ENCODE results near the gene GAREM1.

GAREM1 gene

DNA sequence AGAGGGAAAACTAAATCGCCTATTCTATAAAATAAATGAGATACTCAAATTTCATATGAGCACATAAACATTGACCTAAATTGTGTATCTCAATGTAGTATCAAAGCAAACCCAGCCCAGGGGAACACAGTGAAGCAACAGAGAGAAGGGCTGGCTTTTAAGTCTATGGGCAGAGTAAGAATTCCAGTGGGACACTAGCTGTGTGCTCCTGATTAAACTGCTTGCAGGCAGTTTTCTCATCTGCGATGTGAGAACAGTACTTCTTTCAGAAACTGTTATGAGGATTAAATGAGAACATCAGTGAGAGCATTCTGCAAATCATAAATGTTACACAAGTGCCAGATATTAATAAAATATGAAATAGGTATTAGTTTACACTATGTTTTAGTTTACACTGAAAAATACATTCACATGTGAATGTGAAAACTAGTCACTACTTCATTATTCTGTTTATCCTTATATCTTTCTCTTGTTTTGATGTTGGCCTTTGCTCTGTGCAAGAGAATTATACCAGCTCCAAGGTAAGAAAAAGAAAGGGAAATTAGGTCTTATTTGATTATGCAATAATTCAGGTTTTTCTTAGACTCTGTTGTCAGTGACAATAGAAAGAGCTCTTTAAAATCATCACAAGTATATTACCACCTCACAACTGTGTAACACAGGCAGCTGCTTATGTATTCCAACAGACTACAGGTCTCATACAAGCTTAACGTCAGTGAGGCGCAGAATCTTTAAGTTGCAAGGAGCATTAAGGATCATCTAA lies 47.5 kb downstream of the GAREM1 start:
- H2AFZ ChIP-seq (ENCODE audit: low read depth, low read length), result no peak overlapping the region
- no peaks in the 10 kb centered on the region for H3K4me1 ChIP-seq (ENCODE audit: insufficient read depth, low read length)
- no peaks in the 10 kb centered on the region for H4K20me1 ChIP-seq (ENCODE audit: insufficient read depth, low read length)
- DNase-seq (no peak), ATAC-seq (ENCODE audit: insufficient read depth, low read depth) (no peak)
- no peak overlapping the region for H3K9ac ChIP-seq (ENCODE audit: low read depth, low read length)
- no peak overlapping the region for H3K4me3 ChIP-seq (ENCODE audit: low read depth in 1 of 2, low read length in 2 of 2)
- no peaks in the 10 kb centered on the region for H3K79me2 ChIP-seq (ENCODE audit: insufficient read depth, low read length)
- H3K4me2 ChIP-seq (ENCODE audit: insufficient read depth, low read length), result no peak overlapping the region
- H3K27ac ChIP-seq (ENCODE audit: low read length), result no peak overlapping the region
- no peaks in the 10 kb centered on the region for H3K9me3 ChIP-seq (ENCODE audit: insufficient read depth, low read length, severe bottlenecking)
- TF ChIP-seq EZH2 (IDR thresholded peaks at IDR 0.05; ENCODE audit: borderline replicate concordance, low read depth, low read length, severe bottlenecking) (no peak), CTCF (IDR thresholded peaks at IDR 0.05; ENCODE audit: borderline replicate concordance, extremely low read depth, low read length, poor library complexity, severe bottlenecking) (no peak)
- H3K36me3 ChIP-seq (ENCODE audit: insufficient read depth, low read length), result no peaks in the 10 kb centered on the region
- H3K27me3 ChIP-seq (ENCODE audit: insufficient read depth, low read length, poor library complexity), result peaks cover 3% of the 10 kb centered on the region

- no peaks in the 10 kb centered on the region for H3K4me1 ChIP-seq (ENCODE audit: insufficient read depth, low read length)
- H4K20me1 ChIP-seq (ENCODE audit: insufficient read depth, low read length), result no peaks in the 10 kb centered on the region
- no peaks in the 10 kb centered on the region for H3K9me3 ChIP-seq (ENCODE audit: insufficient read depth, low read length, severe bottlenecking)
- H3K4me2 ChIP-seq (ENCODE audit: insufficient read depth, low read length), result no peak overlapping the region
- H3K4me3 ChIP-seq (ENCODE audit: low read depth in 1 of 2, low read length in 2 of 2), result no peak overlapping the region
- H2AFZ ChIP-seq (ENCODE audit: low read depth, low read length), result no peak overlapping the region
- no peak overlapping the region for H3K9ac ChIP-seq (ENCODE audit: low read depth, low read length)
- TF ChIP-seq CTCF (IDR thresholded peaks at IDR 0.05; ENCODE audit: borderline replicate concordance, extremely low read depth, low read length, poor library complexity, severe bottlenecking) (no peak), EZH2 (IDR thresholded peaks at IDR 0.05; ENCODE audit: borderline replicate concordance, low read depth, low read length, severe bottlenecking) (no peak)
- H3K27me3 ChIP-seq (ENCODE audit: insufficient read depth, low read length, poor library complexity), result peaks cover 3% of the 10 kb centered on the region
- H3K36me3 ChIP-seq (ENCODE audit: insufficient read depth, low read length), result no peaks in the 10 kb centered on the region
- no peak for ATAC-seq (ENCODE audit: insufficient read depth, low read depth)
- no peak overlapping the region for H3K27ac ChIP-seq (ENCODE audit: low read length)
- no peak for DNase-seq
- H3K79me2 ChIP-seq (ENCODE audit: insufficient read depth, low read length), result no peaks in the 10 kb centered on the region
Measured at GRCh38 chr18:32422201-32422600, 48.5 kb downstream of the GAREM1 start.

GRCh38 chr18:32420084-32420750 lies 50.5 kb downstream of the GAREM1 start:
- no peak overlapping the region for H3K9ac ChIP-seq (ENCODE audit: low read depth, low read length)
- no peaks in the 10 kb centered on the region for H3K4me1 ChIP-seq (ENCODE audit: insufficient read depth, low read length)
- TF ChIP-seq EZH2 (IDR thresholded peaks at IDR 0.05; ENCODE audit: borderline replicate concordance, low read depth, low read length, severe bottlenecking) (no peak), CTCF (IDR thresholded peaks at IDR 0.05; ENCODE audit: borderline replicate concordance, extremely low read depth, low read length, poor library complexity, severe bottlenecking) (no peak)
- H3K79me2 ChIP-seq (ENCODE audit: insufficient read depth, low read length), result no peaks in the 10 kb centered on the region
- no peak overlapping the region for H3K4me3 ChIP-seq (ENCODE audit: low read depth in 1 of 2, low read length in 2 of 2)
- H2AFZ ChIP-seq (ENCODE audit: low read depth, low read length), result no peak overlapping the region
- no peaks in the 10 kb centered on the region for H3K9me3 ChIP-seq (ENCODE audit: insufficient read depth, low read length, severe bottlenecking)
- DNase-seq, result no peak
- H3K27me3 ChIP-seq (ENCODE audit: insufficient read depth, low read length, poor library complexity), result peaks cover 3% of the 10 kb centered on the region
- H3K36me3 ChIP-seq (ENCODE audit: insufficient read depth, low read length), result no peaks in the 10 kb centered on the region
- no peaks in the 10 kb centered on the region for H4K20me1 ChIP-seq (ENCODE audit: insufficient read depth, low read length)
- H3K27ac ChIP-seq (ENCODE audit: low read length), result no peak overlapping the region
- no peak for ATAC-seq (ENCODE audit: insufficient read depth, low read depth)
- H3K4me2 ChIP-seq (ENCODE audit: insufficient read depth, low read length), result no peak overlapping the region

All from DND-41 (cell line).